ENCODE measurements around the gene LRRC8A.

Gene LRRC8A

GRCh38 chr9:128911529-128912035 lies 29.6 kb downstream of the LRRC8A start:
- DNase-seq (ENCODE audit: low read depth): peak; percentile 48
- H3K4me3 ChIP-seq (replicated peaks; ENCODE audit: low read depth, low read length): no peak overlapping the region
- no peak for TF ChIP-seq CTCF (IDR thresholded peaks at IDR 0.05; ENCODE audit: low read length, missing control alignments)

GRCh38 chr9:128912270-128912853 lies 30.4 kb downstream of the LRRC8A start:
- peak; percentile 83 for DNase-seq (ENCODE audit: low read depth)
- TF ChIP-seq CTCF (IDR thresholded peaks at IDR 0.05; ENCODE audit: low read length, missing control alignments): no peak
- no peak overlapping the region for H3K4me3 ChIP-seq (replicated peaks; ENCODE audit: low read depth, low read length)

- DNase-seq (ENCODE audit: low read depth): no peak
- no peak overlapping the region for H3K4me3 ChIP-seq (replicated peaks; ENCODE audit: low read depth, low read length)
- TF ChIP-seq CTCF (IDR thresholded peaks at IDR 0.05; ENCODE audit: low read length, missing control alignments): no peak
Measured at GRCh38 chr9:128913048-128913900, 31.3 kb downstream of the LRRC8A start.

- no peak for TF ChIP-seq CTCF (IDR thresholded peaks at IDR 0.05; ENCODE audit: low read length, missing control alignments)
- no peak for DNase-seq (ENCODE audit: low read depth)
- no peak overlapping the region for H3K4me3 ChIP-seq (replicated peaks; ENCODE audit: low read depth, low read length)
Measured at GRCh38 chr9:128913995-128914772, 32.3 kb downstream of the LRRC8A start.

- no peak for TF ChIP-seq CTCF (IDR thresholded peaks at IDR 0.05; ENCODE audit: low read length, missing control alignments)
- no peak for DNase-seq (ENCODE audit: low read depth)
- H3K4me3 ChIP-seq (replicated peaks; ENCODE audit: low read depth, low read length): no peak overlapping the region
Measured at GRCh38 chr9:128916204-128916603, 34.3 kb downstream of the LRRC8A start.

- no peak for DNase-seq (ENCODE audit: low read depth)
- H3K4me3 ChIP-seq (replicated peaks; ENCODE audit: low read depth, low read length): no peak overlapping the region
- TF ChIP-seq CTCF (IDR thresholded peaks at IDR 0.05; ENCODE audit: low read length, missing control alignments): no peak
Measured at GRCh38 chr9:128916745-128917144, 34.8 kb downstream of the LRRC8A start.

Measured in fibroblast of pulmonary artery (primary cell).